ENCODE results near the gene ERCC4. TPM values are rescaled to one million over a fixed set of nuclear protein-coding genes. Genes with fewer than 3 reads are reported as not detected.

The ERCC4 gene
- 9.0 and 11.3 TPM in 2 replicates for total RNA-seq

DNA sequence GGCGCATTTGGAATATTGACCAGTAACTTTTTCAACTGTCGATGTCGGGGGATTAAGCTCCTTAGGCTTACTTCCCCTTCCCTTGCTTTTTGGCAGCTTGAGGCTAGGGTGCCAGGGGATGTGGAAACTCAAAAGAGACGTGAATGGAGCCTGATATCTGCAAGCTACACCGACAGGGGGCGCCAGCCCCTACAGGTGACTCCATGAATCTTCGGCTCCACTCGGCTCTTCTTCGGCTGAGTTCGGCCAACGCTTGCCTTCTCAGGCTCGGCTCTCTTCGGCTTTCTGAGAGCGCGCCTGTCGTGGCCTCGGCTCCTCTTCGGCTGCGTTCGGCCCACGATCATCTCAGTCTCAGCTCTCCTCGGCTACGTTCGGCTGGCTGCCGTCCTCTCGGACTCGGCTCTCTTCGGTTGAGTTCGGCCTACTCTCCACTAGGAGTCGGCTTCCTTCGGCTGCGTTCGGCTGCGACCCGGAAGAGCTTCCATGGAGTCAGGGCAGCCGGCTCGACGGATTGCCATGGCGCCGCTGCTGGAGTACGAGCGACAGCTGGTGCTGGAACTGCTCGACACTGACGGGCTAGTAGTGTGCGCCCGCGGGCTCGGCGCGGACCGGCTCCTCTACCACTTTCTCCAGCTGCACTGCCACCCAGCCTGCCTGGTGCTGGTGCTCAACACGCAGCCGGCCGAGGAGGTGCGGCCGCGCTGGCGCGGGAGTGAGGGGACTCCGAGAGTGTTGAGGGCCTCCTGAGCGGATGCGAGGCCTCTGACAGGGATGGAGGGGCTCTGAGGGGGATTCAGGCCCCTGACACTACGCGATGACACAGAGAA lies at the start of gene ERCC4:
Gene ERCC4, plus strand, starts transcription at position 472 of the 827 bp plus-strand sequence. Its CDS starts 12 bp downstream, at position 484.

Other genes starting within 250 kb of the ERCC4 start
- 4.8 and 9.4 TPM in 2 replicates for gene MRTFB, start 151.2 kb downstream of the ERCC4 start, total RNA-seq

All from placental pericyte (primary cell).